Ishikawa (cell line): ENCODE results near the gene FAM193B.
A peak's percentile ranks its signal among the peaks of the same experiment; 100 is the strongest.

Experiments used
- CEBPB ChIP-seq: IDR thresholded peaks from 2 replicates; pipeline ENCODE4 v1.6.1; 2012
- CREB1 ChIP-seq: IDR thresholded peaks from 2 replicates; pipeline ENCODE4 v1.6.1; 2012; ENCODE audit warnings: low read depth
- EGR1 ChIP-seq: IDR thresholded peaks from 2 replicates; pipeline ENCODE4 v1.6.1; 2012
- EP300 ChIP-seq: IDR thresholded peaks from 2 replicates; pipeline ENCODE4 v1.6.1; 2012; ENCODE audit warnings: borderline replicate concordance
- FOXM1 ChIP-seq: IDR thresholded peaks from 2 replicates; pipeline ENCODE4 v1.6.1; 2012; ENCODE audit warnings: low read depth, borderline replicate concordance
- NFIC ChIP-seq: IDR thresholded peaks from 2 replicates; pipeline ENCODE4 v1.6.1; 2012
- RAD21 ChIP-seq: IDR thresholded peaks from 2 replicates; pipeline ENCODE4 v1.6.1; 2012; ENCODE audit warnings: low read depth
- TAF1 ChIP-seq: IDR thresholded peaks from 2 replicates; pipeline ENCODE4 v1.6.1; 2012; ENCODE audit warnings: low read depth, mild to moderate bottlenecking
- TCF12 ChIP-seq: IDR thresholded peaks from 2 replicates; pipeline ENCODE4 v1.6.1; 2012; ENCODE audit warnings: low read depth
- TEAD4 ChIP-seq: IDR thresholded peaks from 2 replicates; pipeline ENCODE4 v1.6.1; 2012
- YY1 ChIP-seq: IDR thresholded peaks from 2 replicates; pipeline ENCODE4 v1.6.1; 2012; ENCODE audit warnings: low read depth
- ZBTB7A ChIP-seq: IDR thresholded peaks from 2 replicates; pipeline ENCODE4 v1.6.1; 2012; ENCODE audit warnings: low read depth
- TF ChIP-seq, protein P1 (sequence below): IDR thresholded peaks from 2 replicates; pipeline ENCODE4 v1.6.1; 2012
- TF ChIP-seq, protein P2 (sequence below): IDR thresholded peaks from 2 replicates; pipeline ENCODE4 v1.6.1; 2012; ENCODE audit warnings: low read depth, mild to moderate bottlenecking
- TF ChIP-seq, protein P3 (sequence below): IDR thresholded peaks from 2 replicates; pipeline ENCODE4 v1.6.1; 2012

FAM193B gene

DNA sequence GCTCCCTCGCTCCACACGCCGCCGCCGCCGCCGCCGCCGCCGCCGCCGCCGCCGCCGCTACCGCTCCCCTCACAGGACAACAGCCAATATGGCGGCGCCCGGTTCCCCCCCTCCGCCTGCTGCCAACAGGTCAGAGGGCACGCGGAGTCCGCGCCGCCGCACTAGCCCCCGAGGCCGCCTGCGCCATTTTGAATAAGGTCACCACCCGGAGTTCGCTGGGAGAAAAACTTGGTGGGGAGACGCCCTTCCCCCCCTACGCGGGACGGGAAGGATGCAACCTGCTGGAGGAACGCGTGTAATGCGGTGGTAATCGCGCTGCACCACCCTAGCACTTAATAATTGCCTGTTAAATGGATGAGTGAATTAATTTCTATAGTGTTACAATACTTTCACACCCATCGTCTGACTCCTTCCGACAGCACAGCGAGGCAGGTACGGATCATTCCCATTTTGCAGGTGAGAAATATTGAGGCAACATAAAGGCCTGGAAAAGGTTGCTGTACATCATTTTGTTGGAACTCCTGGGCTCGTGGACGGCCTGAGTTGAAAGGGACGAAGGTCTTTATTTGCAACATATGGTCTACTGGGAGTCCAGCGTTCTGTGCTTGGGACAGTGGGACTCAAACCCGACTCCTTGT is at the start of gene FAM193B:
TSS of gene FAM193B (minus strand) at position 90 of the 638 bp plus-strand sequence. CDS start 105 bp downstream, outside the sequence.
- TF ChIP-seq TEAD4 (no peak), TAF1 (peak; percentile 36; the same call in 1 of the 2 replicates), CEBPB (no peak), TCF12 (0 out of 2 replicates have a peak, but pooled peaks have one; percentile 30), EP300 (no peak; the same call in 1 of the 2 replicates), NFIC (peak; percentile 49), CREB1 (no peak), FOXM1 (no peak), YY1 (peak; percentile 99), RAD21 (no peak), EGR1 (peak; percentile 75), ZBTB7A (no peak)
- TF ChIP-seq, protein P1, sequence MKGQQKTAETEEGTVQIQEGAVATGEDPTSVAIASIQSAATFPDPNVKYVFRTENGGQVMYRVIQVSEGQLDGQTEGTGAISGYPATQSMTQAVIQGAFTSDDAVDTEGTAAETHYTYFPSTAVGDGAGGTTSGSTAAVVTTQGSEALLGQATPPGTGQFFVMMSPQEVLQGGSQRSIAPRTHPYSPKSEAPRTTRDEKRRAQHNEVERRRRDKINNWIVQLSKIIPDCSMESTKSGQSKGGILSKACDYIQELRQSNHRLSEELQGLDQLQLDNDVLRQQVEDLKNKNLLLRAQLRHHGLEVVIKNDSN, result peak; percentile 53
- TF ChIP-seq, protein P2, sequence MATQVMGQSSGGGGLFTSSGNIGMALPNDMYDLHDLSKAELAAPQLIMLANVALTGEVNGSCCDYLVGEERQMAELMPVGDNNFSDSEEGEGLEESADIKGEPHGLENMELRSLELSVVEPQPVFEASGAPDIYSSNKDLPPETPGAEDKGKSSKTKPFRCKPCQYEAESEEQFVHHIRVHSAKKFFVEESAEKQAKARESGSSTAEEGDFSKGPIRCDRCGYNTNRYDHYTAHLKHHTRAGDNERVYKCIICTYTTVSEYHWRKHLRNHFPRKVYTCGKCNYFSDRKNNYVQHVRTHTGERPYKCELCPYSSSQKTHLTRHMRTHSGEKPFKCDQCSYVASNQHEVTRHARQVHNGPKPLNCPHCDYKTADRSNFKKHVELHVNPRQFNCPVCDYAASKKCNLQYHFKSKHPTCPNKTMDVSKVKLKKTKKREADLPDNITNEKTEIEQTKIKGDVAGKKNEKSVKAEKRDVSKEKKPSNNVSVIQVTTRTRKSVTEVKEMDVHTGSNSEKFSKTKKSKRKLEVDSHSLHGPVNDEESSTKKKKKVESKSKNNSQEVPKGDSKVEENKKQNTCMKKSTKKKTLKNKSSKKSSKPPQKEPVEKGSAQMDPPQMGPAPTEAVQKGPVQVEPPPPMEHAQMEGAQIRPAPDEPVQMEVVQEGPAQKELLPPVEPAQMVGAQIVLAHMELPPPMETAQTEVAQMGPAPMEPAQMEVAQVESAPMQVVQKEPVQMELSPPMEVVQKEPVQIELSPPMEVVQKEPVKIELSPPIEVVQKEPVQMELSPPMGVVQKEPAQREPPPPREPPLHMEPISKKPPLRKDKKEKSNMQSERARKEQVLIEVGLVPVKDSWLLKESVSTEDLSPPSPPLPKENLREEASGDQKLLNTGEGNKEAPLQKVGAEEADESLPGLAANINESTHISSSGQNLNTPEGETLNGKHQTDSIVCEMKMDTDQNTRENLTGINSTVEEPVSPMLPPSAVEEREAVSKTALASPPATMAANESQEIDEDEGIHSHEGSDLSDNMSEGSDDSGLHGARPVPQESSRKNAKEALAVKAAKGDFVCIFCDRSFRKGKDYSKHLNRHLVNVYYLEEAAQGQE, result no peak
- TF ChIP-seq, protein P3, sequence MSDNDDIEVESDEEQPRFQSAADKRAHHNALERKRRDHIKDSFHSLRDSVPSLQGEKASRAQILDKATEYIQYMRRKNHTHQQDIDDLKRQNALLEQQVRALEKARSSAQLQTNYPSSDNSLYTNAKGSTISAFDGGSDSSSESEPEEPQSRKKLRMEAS, result no peak; the same call in 1 of the 2 replicates

DNA sequence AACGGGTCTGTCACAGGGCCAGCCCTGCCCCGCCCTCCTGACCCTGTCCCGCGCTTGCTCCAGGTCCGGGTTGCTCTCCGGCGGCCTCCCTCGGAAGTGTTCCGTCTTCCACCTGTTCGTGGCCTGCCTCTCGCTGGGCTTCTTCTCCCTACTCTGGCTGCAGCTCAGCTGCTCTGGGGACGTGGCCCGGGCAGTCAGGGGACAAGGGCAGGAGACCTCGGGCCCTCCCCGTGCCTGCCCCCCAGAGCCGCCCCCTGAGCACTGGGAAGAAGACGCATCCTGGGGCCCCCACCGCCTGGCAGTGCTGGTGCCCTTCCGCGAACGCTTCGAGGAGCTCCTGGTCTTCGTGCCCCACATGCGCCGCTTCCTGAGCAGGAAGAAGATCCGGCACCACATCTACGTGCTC is 49.8 kb upstream of the FAM193B start:
- TF ChIP-seq EGR1 (no peak), NFIC (no peak), YY1 (no peak), CREB1 (no peak), CEBPB (no peak), TCF12 (no peak), TAF1 (no peak), ZBTB7A (no peak), TEAD4 (no peak)
- TF ChIP-seq, protein P3, result no peak
- TF ChIP-seq, protein P1, result no peak

DNA sequence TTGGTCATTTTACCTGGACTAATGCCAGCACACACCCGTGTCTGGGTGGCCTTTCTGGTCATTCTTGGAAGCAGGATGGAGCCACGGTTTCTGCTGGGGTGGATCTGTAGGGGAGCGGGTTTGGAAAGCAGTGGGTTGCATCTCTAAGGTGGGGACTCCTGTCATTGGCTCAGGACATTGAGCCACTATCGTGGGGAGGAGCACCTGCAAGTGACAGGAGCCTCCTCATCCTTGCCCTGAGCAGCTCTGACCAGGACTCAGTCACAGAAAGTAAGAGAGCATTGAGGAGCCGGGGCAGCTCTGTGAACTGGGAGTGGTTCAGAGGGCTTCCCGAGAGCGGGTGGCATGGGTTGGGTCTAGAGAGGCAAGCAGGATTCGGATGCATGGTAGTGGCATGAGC is 49.3 kb upstream of the FAM193B start:
- no peak for TF ChIP-seq TCF12
- no peak for TF ChIP-seq EP300
- TF ChIP-seq CEBPB, result no peak
- TF ChIP-seq TAF1, result no peak
- TF ChIP-seq, protein P2, result no peak
- TF ChIP-seq TEAD4, result no peak
- TF ChIP-seq RAD21, result no peak
- no peak for TF ChIP-seq CREB1
- no peak for TF ChIP-seq FOXM1
- no peak for TF ChIP-seq ZBTB7A
- no peak for TF ChIP-seq EGR1
- TF ChIP-seq YY1, result no peak
- TF ChIP-seq, protein P1, result no peak

DNA sequence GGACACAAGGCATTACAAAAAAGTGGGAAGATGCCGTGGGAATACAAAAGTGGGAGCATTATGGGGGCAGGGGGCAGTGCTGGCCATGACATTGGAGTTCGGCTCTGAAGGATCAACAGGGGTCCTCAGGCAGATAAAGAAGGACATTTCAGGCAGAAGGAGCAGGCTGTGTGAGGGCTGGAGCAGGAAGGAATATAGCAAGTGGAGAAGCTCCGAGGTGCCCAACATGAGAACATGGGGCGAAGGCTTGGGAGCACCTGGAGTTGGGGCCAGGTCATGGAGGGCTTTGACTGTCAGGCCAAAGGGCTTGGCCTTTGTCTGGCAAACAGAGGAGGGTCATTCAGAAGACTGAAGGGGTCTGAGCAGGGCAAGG is 48.1 kb upstream of the FAM193B start:
- no peak for TF ChIP-seq EGR1

DNA sequence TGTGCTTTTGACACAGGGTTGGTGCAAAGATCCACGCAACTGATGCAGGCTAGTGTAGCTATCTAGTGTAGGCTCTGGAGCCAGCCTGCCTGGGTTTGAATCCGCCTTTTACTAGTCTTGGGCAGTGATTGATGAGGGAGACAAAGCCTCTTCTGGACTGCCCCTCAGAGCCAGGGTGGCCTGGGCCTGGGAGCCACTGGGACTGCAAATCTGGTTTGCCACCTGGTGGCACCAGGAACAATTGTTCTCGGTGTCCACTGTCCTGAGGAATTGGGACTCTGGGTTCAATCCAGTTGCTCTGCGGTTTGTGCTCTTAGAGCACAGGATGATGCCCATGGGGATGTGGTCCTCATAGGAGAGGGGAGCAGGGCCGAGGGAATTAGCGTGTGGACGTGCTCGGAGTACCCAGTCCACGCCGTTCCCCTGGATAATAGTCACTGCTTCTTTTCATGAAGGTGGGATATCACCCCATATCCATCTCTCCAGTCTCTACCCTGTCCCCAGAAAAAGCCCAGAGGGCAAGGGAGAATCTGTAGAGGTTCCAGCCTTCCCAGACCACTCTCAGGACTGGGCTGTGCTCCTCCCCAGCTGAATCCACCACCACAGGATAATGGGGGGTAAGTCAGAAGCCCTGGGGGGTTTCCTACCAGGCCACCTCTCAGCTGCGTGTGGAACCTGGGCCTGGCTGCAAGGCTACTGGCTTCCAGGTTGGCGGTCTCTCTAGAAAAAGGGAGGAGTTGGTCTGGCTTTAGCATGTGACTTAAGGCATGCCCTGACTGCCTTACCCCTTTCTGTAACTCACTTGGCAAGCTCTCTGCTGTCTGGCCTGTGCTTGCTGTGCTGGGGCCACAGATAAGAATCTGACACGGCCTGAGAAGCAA is 47.5 kb upstream of the FAM193B start:
- peak; percentile 1; the same call in 1 of the 2 replicates for TF ChIP-seq RAD21
- TF ChIP-seq, protein P1, result no peak
